Measurements from ENCODE around the gene CABYR. TPM values are rescaled to one million over a fixed set of nuclear protein-coding genes. Genes with fewer than 3 reads are reported as not detected.
"Not testable (repeated sequence)": the region's sequence is repeated elsewhere in the genome, so short reads cannot be mapped to it uniquely, and the experiment has no call there.

Gene CABYR
- total and polyA plus RNA-seq, 2 donors (not counting 1 experiment from before 2014, with no cell fraction given): 1.7 to 4.4 TPM

GRCh38 chr18:24142376-24142775 is 3.5 kb downstream of the CABYR start:
- Mint-ChIP-seq H3K9me3 (ENCODE audit: insufficient read depth) (no peaks in the 10 kb centered on the region), H3K27ac (no peak overlapping the region), H3K27me3 (peaks cover 7% of the 10 kb centered on the region), H3K4me1 (peaks cover 16% of the 10 kb centered on the region), H3K4me3 (no peak overlapping the region)
- Histone ChIP-seq H4K20me1 (ENCODE audit: control insufficient read depth, insufficient read depth, low read length, poor library complexity, severe bottlenecking) (no peaks in the 10 kb centered on the region), H3K36me3 (replicated peaks in 1 of 2; ENCODE audit: control extremely low read depth in 1 of 2, control insufficient read depth in 1 of 2, extremely low read depth in 1 of 2, insufficient read depth in 2 of 2, low read length in 1 of 2) (no peaks in the 10 kb centered on the region), H3K27ac (ENCODE audit: low read length in 2 of 2) (no peak overlapping the region), H3K4me1 (ENCODE audit: control insufficient read depth in 2 of 2, insufficient read depth in 2 of 2, low read length in 2 of 2) (peaks cover 10 to 19% of the 10 kb centered on the region in 2 donors), H3K27me3 (replicated peaks in 1 of 4; ENCODE audit: control extremely low read depth in 1 of 4, control insufficient read depth in 3 of 4, insufficient read depth in 4 of 4, low read length in 3 of 4) (peaks cover 0 to 13% (median 0%) of the 10 kb centered on the region in 4 experiments), H2AFZ (ENCODE audit: insufficient read depth, low read depth, low read length, poor library complexity, severe bottlenecking) (no peak overlapping the region), H3K79me2 (ENCODE audit: control insufficient read depth, insufficient read depth, low read length) (no peaks in the 10 kb centered on the region), H3K9ac (ENCODE audit: low read length) (no peak overlapping the region), H3K4me2 (replicated peaks; ENCODE audit: low read depth, low read length, poor library complexity, severe bottlenecking) (no peak overlapping the region), H3K9me3 (ENCODE audit: control extremely low read depth in 1 of 3, control insufficient read depth in 2 of 3, insufficient read depth in 1 of 3, low read length in 2 of 3) (peaks cover 0 to 13% (median 0%) of the 10 kb centered on the region in 3 donors), H3K4me3 (ENCODE audit: control extremely low read depth in 1 of 5, extremely low read depth in 1 of 5, insufficient read depth in 1 of 5, low read depth in 2 of 5, low read length in 4 of 5) (no peak overlapping the region)
- no peak for DNase-seq
- CTCF ChIA-PET: no interaction called here
- POLR2A ChIA-PET: no interaction called here
- TF ChIP-seq CTCF (IDR thresholded peaks at IDR 0.05) (no peak), EZH2 (IDR thresholded peaks at IDR 0.05; ENCODE audit: borderline replicate concordance, insufficient read depth, low read depth, low read length, poor library complexity, severe bottlenecking) (no peak)
- no peak for ATAC-seq (ENCODE audit: low read depth)
- intact Hi-C loops (cut with micrococcal nuclease): no loop called here

- H3K27ac Mint-ChIP-seq; intact Hi-C loops (cut with micrococcal nuclease): not testable (repeated sequence)
These were observed 10.7 kb downstream of the CABYR start for GRCh38 chr18:24149591-24149990.

More at GRCh38 chr18:24149591-24149990, 10.7 kb downstream of the CABYR start:
- DNase-seq; H3K4me3 ChIP-seq (ENCODE audit: control extremely low read depth in 1 of 5, extremely low read depth in 1 of 5, insufficient read depth in 1 of 5, low read depth in 2 of 5, low read length in 4 of 5); H3K9me3 ChIP-seq (ENCODE audit: control extremely low read depth in 1 of 3, control insufficient read depth in 2 of 3, insufficient read depth in 1 of 3, low read length in 2 of 3); ATAC-seq (ENCODE audit: low read depth); CTCF ChIA-PET; H3K9me3 Mint-ChIP-seq (ENCODE audit: insufficient read depth); POLR2A ChIA-PET; H3K79me2 ChIP-seq (ENCODE audit: control insufficient read depth, insufficient read depth, low read length); H3K36me3 ChIP-seq (replicated peaks in 1 of 2; ENCODE audit: control extremely low read depth in 1 of 2, control insufficient read depth in 1 of 2, extremely low read depth in 1 of 2, insufficient read depth in 2 of 2, low read length in 1 of 2); H3K4me3 Mint-ChIP-seq; H3K4me1 Mint-ChIP-seq; H3K27me3 Mint-ChIP-seq; H3K4me1 ChIP-seq (ENCODE audit: control insufficient read depth in 2 of 2, insufficient read depth in 2 of 2, low read length in 2 of 2); H3K4me2 ChIP-seq (replicated peaks; ENCODE audit: low read depth, low read length, poor library complexity, severe bottlenecking); H2AFZ ChIP-seq (ENCODE audit: insufficient read depth, low read depth, low read length, poor library complexity, severe bottlenecking); H3K27ac ChIP-seq (ENCODE audit: low read length in 2 of 2); H3K27me3 ChIP-seq (replicated peaks in 1 of 4; ENCODE audit: control extremely low read depth in 1 of 4, control insufficient read depth in 3 of 4, insufficient read depth in 4 of 4, low read length in 3 of 4); H3K9ac ChIP-seq (ENCODE audit: low read length); H4K20me1 ChIP-seq (ENCODE audit: control insufficient read depth, insufficient read depth, low read length, poor library complexity, severe bottlenecking): not testable (repeated sequence)
- whole genome bisulfite sequencing (ENCODE audit: insufficient coverage): 95% methylated on average over 26 of the region's 28 CpGs
